HCT116 (cell line): ENCODE results near the gene NPL. TPM values are rescaled to one million over a fixed set of nuclear protein-coding genes. Genes with fewer than 3 reads are reported as not detected.

ENCODE experiments used
- ATAC-seq: fragments of 200-7000 bp; cut with Tn5 transposase; 2 replicates; pipeline ENCODE4 v1.9.1; 2020; ENCODE audit warnings: mild to moderate bottlenecking, moderate library complexity
- BruUV-seq: library from RNA; stranded (reverse); fragments of 400-500 nt; replicated peaks from 2 replicates; lab custom pipeline; 2021; lab: Mats Ljungman, UMichigan
- CTCF ChIA-PET: fragments of 300-600 bp; sonication (Branson Sonifier 250); formaldehyde crosslinking; loops from one replicate; lab custom pipeline; 2021; ENCODE audit warnings: antibody characterized with exemption; lab: Charles Lee
- POLR2A ChIA-PET: fragments of 300-600, 350-600 bp; sonication (Branson Sonifier 250); formaldehyde crosslinking; loops from one replicate; lab custom pipeline; 2021; ENCODE audit warnings: antibody characterized with exemption; lab: Charles Lee
- RAD21 ChIA-PET, 2 experiments: fragments of 300-600 bp; sonication (Branson Sonifier 250); formaldehyde crosslinking; loops; one replicate each; lab custom pipeline; 2023; ENCODE audit warnings: low total read pairs in 2 of 2; ENCODE audit not compliant: uncharacterized antibody in 2 of 2, unreplicated experiment in 2 of 2, low non-redundant PET in 1 of 2; lab: Charles Lee
- DNase-seq: peaks from one replicate; pipeline ENCODE4 v3.0.0-alpha.2; 2010; ENCODE audit warnings: low read depth, low spot score
- H2AFZ ChIP-seq: fragments of 200-600 bp; shearing (Covaris generic), sonication (generic); 2 replicates; pipeline ENCODE4 v1.6.1; 2017; ENCODE audit warnings: low read depth, mixed run types, mixed read lengths, antibody characterized with exemption, low read length; ENCODE audit not compliant: poor library complexity, severe bottlenecking
- H3K27ac ChIP-seq: 2 replicates; pipeline ENCODE4 v1.5.1; 2012; ENCODE audit warnings: low read depth, low read length
- H3K27me3 ChIP-seq: fragments of 200-600 bp; sonication (generic); 2 replicates; pipeline ENCODE4 v1.6.1; 2016; ENCODE audit warnings: mixed run types, low read length, mixed read lengths; ENCODE audit not compliant: insufficient read depth
- H3K36me3 ChIP-seq, 2 experiments: fragments of 200-500 bp in 1 of 2; fragments of 200-600 bp in 1 of 2; sonication (Bioruptor generic) in 1 of 2; sonication (generic) in 1 of 2; 2 replicates each; pipeline versions ENCODE4 v1.5.1 to v1.6.1; 2014 to 2016; ENCODE audit warnings: low read length in 2 of 2, inconsistent platforms in 1 of 2, mixed read lengths in 1 of 2, mixed run types in 1 of 2; ENCODE audit not compliant: insufficient read depth in 2 of 2, control insufficient read depth in 1 of 2
- H3K4me1 ChIP-seq, 2 experiments: fragments of 200-600 bp in 1 of 2; sonication (generic) in 1 of 2; 2 replicates each; pipeline versions ENCODE4 v1.5.1 to v1.6.1; 2012 to 2017; ENCODE audit warnings: low read length in 2 of 2, inconsistent platforms in 1 of 2, mild to moderate bottlenecking in 1 of 2, mixed read lengths in 1 of 2, mixed run types in 1 of 2, moderate library complexity in 1 of 2; ENCODE audit not compliant: insufficient read depth in 2 of 2, control insufficient read depth in 1 of 2
- H3K4me2 ChIP-seq: fragments of 200-600 bp; sonication (generic); 2 replicates; pipeline ENCODE4 v1.6.1; 2017; ENCODE audit warnings: mixed run types, low read length, mixed read lengths
- H3K4me3 ChIP-seq, 2 experiments: fragments of 200-600 bp in 1 of 2; sonication (generic) in 1 of 2; replicated peaks in 1 of 2; 2 replicates each; pipeline ENCODE4 v1.5.1; 2011 to 2016; ENCODE audit warnings: low read length in 2 of 2, control low read depth in 1 of 2, low read depth in 1 of 2, mild to moderate bottlenecking in 1 of 2, mixed read lengths in 1 of 2, mixed run types in 1 of 2
- H3K79me2 ChIP-seq: fragments of 200-600 bp; sonication (generic); 2 replicates; pipeline ENCODE4 v1.6.1; 2017; ENCODE audit warnings: mild to moderate bottlenecking, mixed run types, low read length, moderate library complexity, mixed read lengths; ENCODE audit not compliant: insufficient read depth
- H3K9ac ChIP-seq: fragments of 200-600 bp; sonication (generic); 2 replicates; pipeline ENCODE4 v1.6.1; 2016; ENCODE audit warnings: low read length, mixed read lengths
- H3K9me2 ChIP-seq: fragments of 200-600 bp; sonication (generic), shearing (Covaris generic); 2 replicates; pipeline ENCODE4 v1.6.1; 2017; ENCODE audit warnings: mixed run types, mild to moderate bottlenecking, moderate library complexity; ENCODE audit not compliant: insufficient read depth
- H3K9me3 ChIP-seq, 2 experiments: fragments of 200-500 bp in 1 of 2; fragments of 200-600 bp in 1 of 2; sonication (Bioruptor generic) in 1 of 2; sonication (generic) in 1 of 2; 2 replicates each; pipeline ENCODE4 v1.6.1; 2014 to 2017; ENCODE audit warnings: low read length in 2 of 2, mixed read lengths in 2 of 2, inconsistent platforms in 1 of 2, low read depth in 1 of 2, mild to moderate bottlenecking in 1 of 2, mixed run types in 1 of 2, moderate library complexity in 1 of 2; ENCODE audit not compliant: control insufficient read depth in 1 of 2, insufficient read depth in 1 of 2
- H4K20me1 ChIP-seq: fragments of 200-600 bp; sonication (generic), shearing (Covaris generic); 2 replicates; pipeline ENCODE4 v1.6.1; 2017; ENCODE audit warnings: mixed run types, mild to moderate bottlenecking, moderate library complexity; ENCODE audit not compliant: insufficient read depth
- CEBPB ChIP-seq: IDR thresholded peaks from 2 replicates; pipeline ENCODE4 v1.6.1; 2012; ENCODE audit warnings: low read depth
- EGR1 ChIP-seq: IDR thresholded peaks from 2 replicates; pipeline ENCODE4 v1.6.1; 2012; ENCODE audit warnings: low read depth
- ELF1 ChIP-seq: IDR thresholded peaks from 2 replicates; pipeline ENCODE4 v1.6.1; 2012; ENCODE audit warnings: low read depth, borderline replicate concordance
- EZH2 ChIP-seq: fragments of 200-600 bp; sonication (generic); IDR thresholded peaks from 2 replicates; pipeline ENCODE4 v1.6.1; 2017; ENCODE audit warnings: antibody characterized with exemption, mixed run types
- EZH2phosphoT487 ChIP-seq: fragments of 200-600 bp; IDR thresholded peaks from 2 replicates; pipeline ENCODE4 v1.6.1; 2018; ENCODE audit warnings: antibody characterized with exemption, borderline replicate concordance
- JUND ChIP-seq: IDR thresholded peaks from 2 replicates; pipeline ENCODE4 v1.6.1; 2012
- RAD21 ChIP-seq: IDR thresholded peaks from 2 replicates; pipeline ENCODE4 v1.6.1; 2012; ENCODE audit warnings: low read depth, mild to moderate bottlenecking
- SIN3A ChIP-seq: IDR thresholded peaks from 2 replicates; pipeline ENCODE4 v1.6.1; 2012; ENCODE audit warnings: low read depth
- SRF ChIP-seq: IDR thresholded peaks from 2 replicates; pipeline ENCODE4 v1.6.1; 2012; ENCODE audit warnings: low read depth
- TCF7L2 ChIP-seq: IDR thresholded peaks from 2 replicates; pipeline ENCODE4 v1.7.0; 2011; ENCODE audit warnings: borderline replicate concordance, inconsistent platforms; ENCODE audit not compliant: insufficient read depth, insufficient read length; ENCODE audit errors: extremely low read depth
- intact Hi-C: fragments of 100-400 bp; cut with micrococcal nuclease; formaldehyde crosslinking; loops from 2 replicates; pipeline ENCODE4 v1.10.0; 2022
- total RNA-seq: library from RNA; stranded (reverse); gene quantifications from one replicate; pipeline ENCODE4 v1.2.1, GENCODE V29; 2021; ENCODE audit not compliant: unreplicated experiment
- TF ChIP-seq, protein P1 (sequence below): IDR thresholded peaks from 2 replicates; pipeline ENCODE4 v1.6.1; 2012; ENCODE audit warnings: low read depth
- TF ChIP-seq, protein P2 (sequence below), 3 experiments: fragments of 200-600 bp in 1 of 3; sonication (generic) in 1 of 3; IDR thresholded peaks in 2 of 3; conservative IDR thresholded peaks in 1 of 3; 2 replicates each; pipeline ENCODE4 v1.5.1; 2012 to 2017; ENCODE audit warnings: low read depth in 2 of 3, low read length in 2 of 3, antibody characterized with exemption in 1 of 3, borderline replicate concordance in 1 of 3, control low read depth in 1 of 3, mild to moderate bottlenecking in 1 of 3, mixed read lengths in 1 of 3, mixed run types in 1 of 3, moderate library complexity in 1 of 3; ENCODE audit not compliant: insufficient read depth in 1 of 3

The NPL gene
- total RNA-seq, 1 experiment from 2014 or later: 0.39 TPM

DNA sequence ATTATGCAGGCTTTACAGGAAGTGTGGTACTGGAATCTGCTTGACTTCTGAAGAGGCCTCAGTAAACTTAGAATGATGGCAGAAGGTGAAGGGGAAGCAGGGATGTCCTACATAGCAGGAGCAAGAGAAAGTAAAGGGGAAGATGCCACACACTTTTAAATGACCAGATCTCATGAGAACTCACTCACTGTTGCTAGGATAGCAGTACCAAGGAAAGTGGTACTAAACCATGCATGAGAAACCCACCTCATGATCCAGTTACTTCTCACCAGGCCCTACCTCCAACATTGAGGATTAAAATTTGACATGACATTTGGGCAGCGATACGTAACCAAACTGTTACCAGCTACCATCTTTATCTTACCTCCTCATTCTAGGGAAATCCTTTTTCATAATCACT is 59.2 kb downstream of the NPL start:
- peaks cover 100% of the 10 kb centered on the region for H3K79me2 ChIP-seq
- H3K36me3 ChIP-seq: peaks cover 57 to 69% of the 10 kb centered on the region in 2 experiments
- intact Hi-C loops: no loop called here
- H3K4me3 ChIP-seq: no peak overlapping the region
- ChIA-PET CTCF (no interaction called here), POLR2A (no interaction called here), RAD21 (no interaction called here)
- H4K20me1 ChIP-seq: peaks cover 75% of the 10 kb centered on the region; the same call in 1 of the 2 replicates
- no peaks in the 10 kb centered on the region for H3K4me1 ChIP-seq
- TF ChIP-seq EGR1: no peak
- no peak for TF ChIP-seq SIN3A
- no peak for TF ChIP-seq SRF
- TF ChIP-seq, protein P1, sequence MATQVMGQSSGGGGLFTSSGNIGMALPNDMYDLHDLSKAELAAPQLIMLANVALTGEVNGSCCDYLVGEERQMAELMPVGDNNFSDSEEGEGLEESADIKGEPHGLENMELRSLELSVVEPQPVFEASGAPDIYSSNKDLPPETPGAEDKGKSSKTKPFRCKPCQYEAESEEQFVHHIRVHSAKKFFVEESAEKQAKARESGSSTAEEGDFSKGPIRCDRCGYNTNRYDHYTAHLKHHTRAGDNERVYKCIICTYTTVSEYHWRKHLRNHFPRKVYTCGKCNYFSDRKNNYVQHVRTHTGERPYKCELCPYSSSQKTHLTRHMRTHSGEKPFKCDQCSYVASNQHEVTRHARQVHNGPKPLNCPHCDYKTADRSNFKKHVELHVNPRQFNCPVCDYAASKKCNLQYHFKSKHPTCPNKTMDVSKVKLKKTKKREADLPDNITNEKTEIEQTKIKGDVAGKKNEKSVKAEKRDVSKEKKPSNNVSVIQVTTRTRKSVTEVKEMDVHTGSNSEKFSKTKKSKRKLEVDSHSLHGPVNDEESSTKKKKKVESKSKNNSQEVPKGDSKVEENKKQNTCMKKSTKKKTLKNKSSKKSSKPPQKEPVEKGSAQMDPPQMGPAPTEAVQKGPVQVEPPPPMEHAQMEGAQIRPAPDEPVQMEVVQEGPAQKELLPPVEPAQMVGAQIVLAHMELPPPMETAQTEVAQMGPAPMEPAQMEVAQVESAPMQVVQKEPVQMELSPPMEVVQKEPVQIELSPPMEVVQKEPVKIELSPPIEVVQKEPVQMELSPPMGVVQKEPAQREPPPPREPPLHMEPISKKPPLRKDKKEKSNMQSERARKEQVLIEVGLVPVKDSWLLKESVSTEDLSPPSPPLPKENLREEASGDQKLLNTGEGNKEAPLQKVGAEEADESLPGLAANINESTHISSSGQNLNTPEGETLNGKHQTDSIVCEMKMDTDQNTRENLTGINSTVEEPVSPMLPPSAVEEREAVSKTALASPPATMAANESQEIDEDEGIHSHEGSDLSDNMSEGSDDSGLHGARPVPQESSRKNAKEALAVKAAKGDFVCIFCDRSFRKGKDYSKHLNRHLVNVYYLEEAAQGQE: no peak
- TF ChIP-seq EZH2: no peak
- TF ChIP-seq ELF1: no peak
- TF ChIP-seq TCF7L2: no peak
- TF ChIP-seq JUND: no peak
- TF ChIP-seq CEBPB: no peak
- TF ChIP-seq, protein P2, sequence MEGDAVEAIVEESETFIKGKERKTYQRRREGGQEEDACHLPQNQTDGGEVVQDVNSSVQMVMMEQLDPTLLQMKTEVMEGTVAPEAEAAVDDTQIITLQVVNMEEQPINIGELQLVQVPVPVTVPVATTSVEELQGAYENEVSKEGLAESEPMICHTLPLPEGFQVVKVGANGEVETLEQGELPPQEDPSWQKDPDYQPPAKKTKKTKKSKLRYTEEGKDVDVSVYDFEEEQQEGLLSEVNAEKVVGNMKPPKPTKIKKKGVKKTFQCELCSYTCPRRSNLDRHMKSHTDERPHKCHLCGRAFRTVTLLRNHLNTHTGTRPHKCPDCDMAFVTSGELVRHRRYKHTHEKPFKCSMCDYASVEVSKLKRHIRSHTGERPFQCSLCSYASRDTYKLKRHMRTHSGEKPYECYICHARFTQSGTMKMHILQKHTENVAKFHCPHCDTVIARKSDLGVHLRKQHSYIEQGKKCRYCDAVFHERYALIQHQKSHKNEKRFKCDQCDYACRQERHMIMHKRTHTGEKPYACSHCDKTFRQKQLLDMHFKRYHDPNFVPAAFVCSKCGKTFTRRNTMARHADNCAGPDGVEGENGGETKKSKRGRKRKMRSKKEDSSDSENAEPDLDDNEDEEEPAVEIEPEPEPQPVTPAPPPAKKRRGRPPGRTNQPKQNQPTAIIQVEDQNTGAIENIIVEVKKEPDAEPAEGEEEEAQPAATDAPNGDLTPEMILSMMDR (IDR thresholded peaks at IDR 0.05 in 2 of 3, conservative IDR thresholded peaks at IDR 0.05 in 1 of 3; ENCODE audit: borderline replicate concordance in 1 of 3, insufficient read depth in 1 of 3, low read depth in 2 of 3, low read length in 2 of 3): no peak
- no peak for TF ChIP-seq RAD21
- no peak for TF ChIP-seq EZH2phosphoT487
- H3K27me3 ChIP-seq: no peaks in the 10 kb centered on the region
- H3K9me2 ChIP-seq: no peaks in the 10 kb centered on the region
- ATAC-seq (no peak), DNase-seq (no peak)
- H3K9me3 ChIP-seq: no peaks in the 10 kb centered on the region
- no peak overlapping the region for H3K9ac ChIP-seq
- no peak overlapping the region for H3K27ac ChIP-seq
- BruUV-seq: no TSS peak
- no peak overlapping the region for H3K4me2 ChIP-seq
- no peak overlapping the region for H2AFZ ChIP-seq
